Activated T-cell treated with anti-CD3 and anti-CD28 coated beads for 1 hour (primary cell): ENCODE results near the gene LRP6.
"Not testable (repeated sequence)": the region's sequence is repeated elsewhere in the genome, so short reads cannot be mapped to it uniquely, and the experiment has no call there.

Experiments used
- DNase-seq: peaks from one replicate; pipeline ENCODE4 v3.0.0-alpha.2; 2020; ENCODE audit warnings: low read depth

LRP6 gene

DNA sequence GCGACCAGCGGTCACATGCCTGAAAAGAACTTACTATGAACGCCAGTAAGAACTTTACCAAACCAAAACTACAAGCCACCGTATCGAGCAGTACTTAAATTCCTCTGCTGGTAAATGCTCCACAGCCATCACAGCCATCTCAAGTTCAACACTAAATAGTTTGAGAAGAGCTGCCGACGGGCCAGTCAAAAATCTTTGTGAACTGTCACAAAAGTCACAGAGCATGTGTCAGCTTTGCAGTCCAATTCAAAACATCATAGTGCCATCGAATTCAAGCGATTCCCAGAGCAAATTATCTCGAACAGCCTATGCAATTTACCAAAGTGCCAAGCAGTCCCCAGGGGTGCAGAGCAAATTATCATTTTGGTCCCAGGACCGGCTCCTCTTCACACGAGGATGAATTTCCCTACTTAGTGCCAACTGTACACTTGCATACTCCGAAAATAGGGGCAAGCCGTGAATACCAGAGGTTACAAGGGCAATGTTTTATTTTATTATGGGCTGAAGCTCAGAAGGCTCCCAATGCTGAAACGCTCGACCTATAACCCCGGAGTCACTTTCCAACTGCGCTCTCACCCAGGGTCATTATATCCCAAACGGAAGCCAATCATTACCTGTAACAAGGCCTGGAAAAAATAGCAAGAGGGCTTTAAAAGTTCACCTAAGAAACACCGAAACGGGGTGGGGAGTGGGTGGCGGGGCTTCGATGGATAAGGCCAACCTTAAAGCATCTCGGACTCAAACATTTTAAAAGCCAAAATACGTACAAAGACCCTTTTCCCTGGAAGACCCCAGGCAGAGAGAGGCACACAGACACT, 1.1 kb downstream of the LRP6 start:
- no peak for DNase-seq

DNA sequence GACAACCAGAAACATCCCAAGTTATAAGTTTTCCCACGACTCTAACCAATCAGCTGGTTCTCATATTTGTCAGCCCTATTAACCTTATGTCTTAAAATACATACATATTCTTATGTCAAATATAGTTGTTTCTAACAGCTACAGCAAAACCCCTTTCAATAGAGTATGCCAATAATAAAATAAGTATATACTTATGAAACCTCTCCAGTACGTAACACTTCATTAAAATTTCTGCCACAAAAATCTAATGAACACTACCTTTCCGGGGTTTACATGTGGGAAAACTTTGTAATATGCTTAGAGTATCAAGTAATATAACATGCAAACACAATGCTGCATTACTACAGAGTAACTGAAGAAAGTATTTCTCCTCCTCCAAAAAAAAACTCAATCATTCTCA, 1.8 kb downstream of the LRP6 start:
- DNase-seq, result no peak

DNA sequence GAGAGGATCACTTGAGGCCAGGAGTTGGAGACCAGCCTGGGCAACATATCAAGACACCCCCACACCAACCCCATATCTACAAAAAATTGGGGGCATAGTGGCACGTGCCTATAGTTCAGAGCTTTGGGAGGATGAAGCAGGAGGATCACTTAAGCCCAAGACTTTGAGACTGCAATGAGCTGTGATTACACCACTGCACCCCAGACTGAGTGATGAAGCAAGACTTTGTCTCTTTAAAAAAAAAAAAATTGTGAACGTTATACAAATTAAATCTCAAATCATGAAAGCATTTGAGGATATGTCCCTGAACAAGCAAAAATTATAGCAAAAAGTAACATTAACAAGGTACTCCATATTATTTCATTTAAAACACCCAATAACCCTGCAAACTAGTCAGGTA, 2.9 kb downstream of the LRP6 start:
- DNase-seq, result no peak

DNA sequence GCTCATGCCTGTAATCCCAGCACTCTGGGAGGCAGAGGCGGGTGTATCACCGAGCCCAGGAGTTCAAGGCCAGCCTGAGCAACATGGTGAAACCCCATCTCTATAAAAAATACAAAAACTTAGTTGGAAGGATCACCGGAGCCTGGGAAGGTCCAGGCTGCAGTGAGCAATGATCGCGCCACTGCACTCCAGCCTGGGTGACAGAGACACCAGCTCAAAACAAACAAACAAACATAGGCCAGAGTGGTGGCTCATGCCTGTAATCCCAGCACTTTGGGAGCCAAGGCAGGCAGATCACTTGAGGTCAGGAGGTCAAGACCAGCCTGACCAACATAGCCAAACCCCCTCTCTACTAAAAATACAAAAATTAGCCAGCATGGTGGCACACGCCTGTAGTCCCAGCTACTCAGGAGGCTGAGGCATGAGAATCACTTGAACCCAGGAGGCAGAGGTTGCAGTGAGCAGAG, 10.5 kb downstream of the LRP6 start:
- DNase-seq, result not testable (repeated sequence)

DNA sequence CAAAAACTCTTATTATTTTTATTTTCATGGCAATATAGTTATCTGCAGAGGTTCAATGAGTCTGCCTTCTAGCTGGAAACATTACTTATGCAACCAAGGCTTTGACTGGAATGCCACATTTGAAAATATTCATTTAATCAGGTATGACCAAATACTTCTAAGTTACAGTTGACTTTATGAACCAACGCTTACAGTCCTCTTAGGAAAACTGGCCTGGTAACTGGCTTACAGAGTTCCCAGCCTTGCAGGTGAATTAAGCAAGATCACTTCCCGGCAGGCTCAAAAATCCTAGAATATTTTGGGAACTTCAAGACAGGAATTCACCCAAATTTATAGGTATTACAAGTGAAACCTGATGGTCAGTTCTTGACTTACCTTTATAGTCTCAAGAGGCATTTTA, 12.3 kb downstream of the LRP6 start:
- DNase-seq, result no peak

DNA sequence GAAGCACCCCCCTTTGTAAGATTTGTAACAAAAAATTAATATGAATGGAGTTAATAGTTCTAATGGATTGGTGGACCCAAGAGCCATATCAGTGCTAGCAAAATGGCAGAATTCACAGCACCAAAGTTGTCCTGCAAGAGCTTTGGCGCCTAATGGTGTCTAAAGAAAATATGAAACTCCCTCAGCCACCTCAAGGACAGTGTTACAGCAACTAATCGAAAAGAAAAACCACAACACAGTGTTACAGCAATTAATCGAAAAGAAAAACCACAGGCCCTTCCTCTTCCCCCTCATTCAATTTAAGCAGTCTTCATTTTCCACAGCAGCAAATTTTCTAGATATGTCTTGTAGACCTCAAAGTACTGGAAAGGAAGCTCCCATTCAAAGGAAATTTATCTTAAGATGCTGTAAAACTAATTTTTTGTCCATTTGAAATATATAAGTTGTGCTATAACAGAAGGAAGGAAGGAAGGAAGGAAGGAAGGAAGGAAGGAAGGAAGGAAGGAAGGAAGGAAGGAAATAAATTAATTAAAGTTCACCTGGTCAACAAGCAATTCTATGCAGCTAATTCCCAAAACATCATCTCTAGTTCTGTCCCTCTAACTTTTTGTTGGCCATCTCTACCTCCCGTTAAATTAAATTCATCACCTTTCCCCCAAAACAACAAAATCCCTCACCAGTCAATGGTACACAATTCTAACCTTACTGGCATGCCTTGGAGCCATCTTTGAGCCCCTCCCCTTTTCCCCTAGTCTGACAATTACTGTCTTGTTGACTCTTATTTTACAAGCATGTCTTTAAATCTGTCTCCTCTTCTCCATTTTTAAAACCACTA, 17.4 kb downstream of the LRP6 start:
- no peak for DNase-seq

DNA sequence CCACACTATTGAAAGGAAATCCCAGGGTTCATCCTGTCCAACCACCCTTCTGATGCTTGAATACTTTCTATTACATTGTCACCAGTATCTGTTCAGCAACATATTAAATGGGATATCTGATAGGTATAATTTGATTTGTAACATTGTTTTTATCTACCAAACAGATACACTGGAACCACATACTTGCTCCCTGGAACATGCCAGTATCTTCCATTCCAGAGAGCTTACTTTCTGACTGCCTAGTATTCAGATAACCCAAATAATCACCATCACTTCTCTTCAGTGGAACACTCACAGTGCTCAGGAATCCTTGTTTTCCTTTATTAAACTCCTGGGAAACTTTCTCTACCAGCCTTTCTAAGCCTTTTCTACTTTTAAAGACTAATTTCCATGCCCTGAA, 19.3 kb downstream of the LRP6 start:
- no peak for DNase-seq

DNA sequence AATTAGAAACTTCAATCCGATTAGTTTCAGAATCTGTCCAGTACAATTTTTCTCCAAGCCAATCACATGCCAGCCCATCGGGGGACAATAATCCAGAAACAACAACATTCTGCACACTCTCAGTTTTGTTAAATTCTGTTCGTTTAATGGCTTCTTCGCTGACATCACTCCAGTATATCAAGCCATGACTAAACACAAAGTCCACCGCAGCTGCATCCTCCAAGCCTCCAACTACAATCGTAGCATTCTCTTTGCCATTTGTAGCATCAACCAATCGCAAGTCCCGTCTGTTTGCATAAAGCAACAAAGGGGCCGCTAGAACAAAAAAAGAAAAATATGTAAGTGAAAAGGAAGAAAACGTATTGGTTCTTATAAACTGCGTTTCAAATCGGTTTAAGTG, 22.5 kb downstream of the LRP6 start:
- no peak for DNase-seq

DNA sequence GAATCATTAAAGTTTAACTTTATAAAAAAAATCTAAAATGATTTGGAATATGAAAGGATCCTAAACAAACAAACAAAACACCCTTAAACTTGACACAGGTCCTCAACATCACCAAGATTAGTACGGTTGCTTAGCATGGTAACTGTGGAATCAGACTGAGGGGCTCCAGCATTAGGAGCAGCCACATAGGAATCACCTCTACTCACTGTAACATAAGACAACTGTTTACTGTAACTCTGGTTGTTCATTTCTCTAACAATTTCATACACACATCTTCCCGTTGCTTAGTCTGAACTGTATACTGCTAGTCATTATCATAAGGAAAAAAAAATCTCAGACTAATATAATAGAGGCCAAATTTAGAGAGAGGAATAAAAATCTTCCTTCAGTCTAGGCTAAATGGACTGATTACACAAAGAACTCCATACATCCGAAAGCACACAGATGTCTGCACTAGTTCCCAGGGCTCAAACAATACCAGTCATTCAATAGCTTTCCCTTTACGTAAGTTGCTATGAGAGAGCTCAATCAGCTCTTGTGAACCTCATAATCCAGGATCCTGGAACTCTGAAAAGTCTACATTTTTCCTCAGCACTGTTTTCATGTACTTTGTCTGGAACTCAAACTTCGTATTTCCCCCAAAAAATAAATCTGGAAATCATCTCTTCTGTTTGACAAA, 26.0 kb downstream of the LRP6 start:
- DNase-seq, result no peak

DNA sequence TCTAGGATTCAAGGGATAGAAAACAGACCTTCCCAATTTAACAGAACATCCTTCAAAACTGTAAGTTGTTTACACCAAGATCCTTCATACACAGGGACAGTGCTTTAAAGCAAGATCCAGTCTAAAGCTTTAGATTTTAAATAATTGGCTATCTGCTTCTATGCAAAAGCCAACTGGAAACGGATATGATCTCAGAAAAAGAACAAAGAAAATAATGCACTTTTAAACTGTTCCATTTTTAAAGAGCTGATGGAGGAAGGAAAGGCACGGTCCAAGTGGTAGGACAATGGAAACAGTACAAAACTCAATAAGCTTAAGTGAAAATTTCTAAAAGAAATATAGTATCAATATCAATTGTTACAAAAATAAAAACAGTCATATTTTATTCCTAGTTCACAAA, 27.7 kb downstream of the LRP6 start:
- DNase-seq, result no peak

DNA sequence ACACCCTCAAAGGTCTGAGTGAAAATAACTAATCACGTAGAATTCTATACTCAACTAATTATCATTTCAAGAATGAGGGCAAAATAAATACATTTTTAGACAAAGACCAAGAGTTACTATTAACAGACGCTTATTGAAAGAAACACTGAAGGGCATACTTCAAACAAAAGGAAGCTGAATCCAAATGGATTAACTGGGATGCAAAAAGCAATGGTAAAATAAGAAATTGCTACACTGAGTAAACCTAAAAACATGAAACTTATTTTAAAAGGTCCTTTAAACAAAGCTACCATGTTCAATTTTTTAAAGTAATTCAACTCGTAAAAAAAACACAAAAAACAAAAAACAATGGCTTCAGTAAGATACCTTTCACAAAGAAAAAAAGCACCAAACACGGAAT, 28.2 kb downstream of the LRP6 start:
- no peak for DNase-seq

DNA sequence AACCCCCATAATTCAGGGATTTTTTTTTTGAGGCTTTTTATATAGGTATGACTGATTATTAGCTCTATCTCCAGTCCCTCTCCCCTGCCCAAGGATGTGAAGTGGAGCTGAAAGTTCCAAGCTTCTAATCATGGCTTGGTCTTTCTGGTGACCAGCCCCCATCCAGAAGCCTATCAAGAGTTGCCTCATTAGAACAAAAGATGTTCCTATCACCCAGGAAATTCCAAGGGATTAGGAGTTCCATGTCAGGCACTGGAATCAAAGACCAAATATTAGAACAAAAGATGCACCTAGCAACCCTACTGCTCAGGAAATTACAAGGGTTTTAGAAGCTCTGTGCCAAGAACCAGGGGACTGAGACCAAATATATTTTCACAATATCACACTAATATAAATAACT, 29.9 kb downstream of the LRP6 start:
- no peak for DNase-seq

DNA sequence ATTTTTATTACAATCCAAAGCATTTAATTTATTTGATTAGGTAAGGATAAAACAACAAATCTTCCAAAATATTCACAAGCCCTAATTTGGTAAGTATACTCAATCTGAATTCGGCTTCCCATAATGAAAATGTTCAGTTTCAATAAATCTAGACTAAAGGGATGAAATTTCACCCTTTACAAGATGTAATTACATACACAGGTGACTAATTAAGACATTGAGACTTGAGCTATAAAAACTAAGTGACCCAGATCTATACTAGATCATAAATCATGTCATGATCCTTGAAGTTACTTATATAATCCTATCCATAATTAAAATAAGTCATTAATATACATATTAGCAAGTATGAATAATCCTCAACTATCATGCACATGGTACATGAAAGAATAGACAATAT, 36.6 kb downstream of the LRP6 start:
- DNase-seq, result no peak

DNA sequence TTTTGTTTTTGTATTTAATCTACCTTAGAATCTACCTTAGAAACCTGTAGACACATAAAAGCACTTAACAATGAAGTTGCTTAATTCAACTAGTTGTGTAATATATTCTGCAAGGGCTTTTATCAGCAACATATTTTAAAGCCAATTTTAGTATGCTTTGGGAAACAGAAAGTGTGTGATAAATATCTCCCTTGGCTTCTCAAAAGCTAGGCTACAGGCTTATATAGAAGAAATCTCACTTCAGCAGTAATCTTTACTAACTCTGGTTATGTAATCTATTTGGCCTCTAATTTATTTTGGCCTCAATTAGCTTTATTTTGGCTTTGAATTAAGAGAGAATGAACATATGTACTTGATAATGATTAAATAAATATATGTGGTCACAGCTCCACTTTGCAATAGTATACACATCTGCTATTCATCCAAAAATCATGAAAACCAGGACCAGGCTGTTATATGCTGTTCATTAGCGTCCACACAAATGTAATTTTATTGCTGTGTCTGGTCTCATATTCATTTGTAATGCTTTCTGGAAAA, 37.2 kb downstream of the LRP6 start:
- DNase-seq, result no peak

DNA sequence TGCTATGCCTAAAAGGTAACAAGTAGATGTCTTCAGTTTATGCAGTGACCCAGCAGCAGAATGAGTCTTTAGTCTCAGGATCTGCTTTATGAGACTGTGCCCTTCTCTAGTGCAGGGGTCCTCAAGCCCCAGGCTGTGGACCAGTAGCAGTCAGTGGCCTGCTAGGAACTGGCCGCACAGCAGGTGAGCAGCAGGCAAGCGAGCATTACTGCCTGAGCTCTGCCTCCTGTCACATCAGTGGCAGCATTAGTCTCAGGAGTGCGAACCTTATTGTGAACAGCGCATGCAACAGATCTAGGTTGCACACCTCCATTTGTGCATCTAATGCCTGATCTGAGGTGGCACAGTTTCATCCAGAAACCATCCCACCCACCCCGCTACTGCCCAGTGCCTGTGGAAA, 38.4 kb downstream of the LRP6 start:
- no peak for DNase-seq

DNA sequence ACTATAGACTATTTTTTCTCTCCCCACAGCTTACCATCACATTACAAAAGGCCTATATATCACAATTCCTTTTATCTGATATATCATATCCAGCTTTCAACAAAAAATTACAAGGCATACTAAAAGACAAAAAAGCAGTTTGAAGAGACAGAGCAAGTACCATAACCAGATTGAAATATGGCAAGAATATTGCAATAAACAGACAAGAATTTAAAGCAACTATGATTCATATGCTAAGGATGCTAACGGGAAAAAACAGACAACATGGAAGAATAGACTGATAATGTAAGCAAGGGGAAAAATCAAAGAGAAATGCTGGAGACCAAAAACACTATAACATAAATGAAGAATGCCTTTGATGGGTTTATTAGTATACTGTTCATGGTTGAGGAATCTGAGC, 40.7 kb downstream of the LRP6 start:
- no peak for DNase-seq

DNA sequence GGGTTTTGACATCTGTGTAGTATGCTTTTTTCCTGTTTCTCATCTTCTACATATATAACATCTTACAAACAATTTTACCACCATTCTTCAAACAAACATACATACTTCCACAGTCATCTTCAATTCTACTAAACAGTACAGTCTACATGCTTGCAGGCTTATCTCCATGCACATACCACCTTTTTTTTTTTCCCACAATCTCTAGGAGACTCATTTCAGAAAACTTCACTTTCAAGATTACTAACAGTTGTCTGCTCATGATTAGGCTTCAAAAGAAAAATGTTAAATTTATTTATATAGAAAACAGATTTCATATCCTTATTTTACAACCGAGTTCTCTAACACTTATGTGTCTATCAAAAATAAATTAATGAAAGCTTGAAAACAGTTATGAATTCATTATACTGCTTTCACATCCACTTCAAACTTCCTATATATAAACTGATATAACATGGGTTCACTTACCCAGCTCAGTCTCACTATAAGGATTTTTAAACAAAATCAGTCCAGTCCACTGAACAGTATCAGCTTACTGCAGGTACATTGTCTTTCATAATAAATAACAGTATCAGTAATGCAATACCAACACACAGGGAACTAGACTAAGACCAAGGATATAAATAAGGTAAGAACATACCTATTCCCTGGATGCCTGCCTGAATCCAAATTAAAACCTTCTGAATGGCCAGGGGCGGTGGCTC, 42.5 kb downstream of the LRP6 start:
- no peak for DNase-seq

DNA sequence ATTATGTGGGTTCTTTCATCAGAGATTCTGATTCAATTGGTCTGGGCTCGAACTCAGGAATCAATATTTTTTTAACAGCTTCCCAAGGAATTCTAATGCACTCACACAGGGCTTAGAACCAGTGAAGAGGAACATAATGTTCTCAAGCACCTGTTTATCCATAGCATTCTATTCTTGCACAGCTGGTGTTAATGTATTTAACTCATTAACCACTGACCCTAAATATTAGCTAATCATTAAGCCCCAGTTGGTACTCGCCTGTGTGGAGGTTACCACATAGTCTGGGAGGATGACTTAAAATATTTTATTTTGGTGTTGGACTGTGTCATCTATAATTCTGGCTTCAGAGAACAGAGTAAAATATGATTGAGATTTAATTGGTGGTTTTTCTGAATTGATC, 45.3 kb downstream of the LRP6 start:
- DNase-seq, result no peak

DNA sequence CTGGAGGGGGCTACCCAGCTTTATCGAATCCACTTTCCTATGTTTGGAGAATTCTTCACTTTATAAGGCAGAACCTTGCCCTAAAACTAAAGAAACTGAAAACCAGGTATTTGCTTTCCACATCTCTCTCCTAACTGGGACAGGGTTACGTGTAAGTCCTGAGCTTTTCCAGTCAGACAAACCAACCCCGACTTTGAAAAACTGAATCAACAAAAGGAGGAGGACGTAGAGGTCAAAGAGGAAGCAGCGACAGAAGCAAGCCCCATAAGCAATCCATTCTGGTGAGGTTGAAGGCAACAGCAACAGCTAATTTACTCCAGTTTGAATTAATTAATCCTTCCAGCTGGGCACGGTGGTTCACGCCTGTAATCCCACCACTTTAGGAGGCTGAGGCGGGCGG, 47.2 kb downstream of the LRP6 start:
- no peak for DNase-seq

DNA sequence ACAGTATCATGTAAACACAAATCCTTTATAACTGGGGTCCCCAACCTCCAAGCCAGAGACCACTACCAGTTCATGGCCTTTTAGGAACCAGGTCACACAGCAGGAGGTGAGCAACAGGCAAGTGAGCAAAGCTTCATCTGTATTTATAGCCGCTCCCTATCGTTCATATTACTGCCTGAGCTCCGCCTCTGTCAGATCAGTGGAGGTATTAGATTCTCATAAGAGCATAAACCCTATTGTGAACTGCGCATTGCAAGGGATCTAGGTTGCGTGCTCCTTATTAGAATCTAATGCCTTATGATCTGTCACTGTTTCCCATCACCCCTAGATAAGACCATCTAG, 49.9 kb downstream of the LRP6 start:
- DNase-seq, result no peak

DNA sequence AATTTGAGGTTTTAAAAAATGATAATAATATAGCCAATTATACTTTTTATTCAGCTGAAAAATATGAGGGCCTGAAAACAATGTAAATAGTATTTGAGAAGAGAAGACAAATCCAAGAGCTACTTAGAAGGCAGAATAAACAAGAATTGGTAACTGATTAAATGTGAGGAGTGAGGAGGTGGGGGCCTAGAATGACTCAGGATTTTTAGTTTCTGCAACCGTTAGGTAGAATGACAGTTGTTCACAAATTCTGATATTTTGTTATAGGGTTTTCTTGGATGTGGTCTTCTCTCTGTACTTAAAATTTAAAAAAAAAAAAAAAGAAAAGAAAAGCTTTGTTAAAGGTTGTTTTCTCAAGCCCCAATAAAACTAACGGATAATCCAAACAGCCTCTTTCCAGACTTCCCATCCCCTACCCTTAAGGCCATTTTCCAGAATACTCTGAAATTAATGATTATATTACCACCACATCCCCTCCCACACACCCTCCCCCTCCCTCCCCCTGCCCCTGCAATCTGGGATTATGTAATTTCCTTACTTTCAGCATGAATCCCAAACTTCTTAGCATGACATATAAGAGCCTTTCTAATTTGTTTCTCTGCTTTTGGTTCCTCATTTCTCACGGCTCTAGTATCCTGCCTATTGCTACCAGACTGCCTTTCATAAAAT, 50.4 kb downstream of the LRP6 start:
- no peak for DNase-seq
